ENCODE measurements around the gene KTI12. TPM values are rescaled to one million over a fixed set of nuclear protein-coding genes. Genes with fewer than 3 reads are reported as not detected.
"Not testable (repeated sequence)": the region's sequence is repeated elsewhere in the genome, so short reads cannot be mapped to it uniquely, and the experiment has no call there.

Gene KTI12
- polyA plus RNA-seq, 3 donors, result 5.9 to 6.2 (median 6.1) TPM

DNA sequence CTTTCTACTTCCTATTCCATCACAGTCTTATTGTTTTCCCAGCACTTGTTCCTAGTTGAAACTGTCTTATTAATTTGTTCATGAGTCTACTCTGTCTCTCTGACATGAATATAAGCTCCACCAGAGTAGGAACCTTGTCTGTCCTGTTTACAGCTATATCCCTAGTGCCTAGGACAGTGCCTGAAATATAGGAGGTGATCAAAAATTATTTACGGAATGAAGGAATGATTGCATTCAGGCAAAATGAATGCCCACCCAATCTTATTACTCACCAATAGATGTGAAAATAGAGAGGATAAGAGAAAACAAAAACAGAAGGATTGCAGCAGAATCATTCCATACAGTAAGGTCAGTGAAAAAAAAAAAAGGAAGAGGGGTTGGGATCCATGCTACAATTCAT lies 20.3 kb upstream of the KTI12 start:
- DNase-seq, result no peak

DNA sequence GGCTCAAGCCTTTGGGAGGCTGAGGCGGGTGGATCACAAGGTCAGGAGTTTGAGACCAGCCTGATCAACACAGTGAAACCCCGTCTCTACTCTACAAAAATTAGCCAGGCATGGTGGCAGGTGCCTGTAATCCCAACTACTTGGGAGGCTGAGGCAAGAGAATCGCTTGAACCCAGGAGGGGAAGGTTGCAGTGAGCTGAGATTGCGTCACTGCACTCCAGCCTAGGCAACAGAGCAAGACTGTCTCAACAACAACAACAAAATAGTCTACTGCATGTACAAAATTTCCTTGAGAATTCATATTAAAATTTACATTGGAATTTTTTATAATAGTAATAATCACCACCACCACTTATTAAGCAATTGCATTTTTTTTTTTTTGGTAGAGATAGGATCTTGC lies 15.7 kb upstream of the KTI12 start:
- DNase-seq, result not testable (repeated sequence)

DNA sequence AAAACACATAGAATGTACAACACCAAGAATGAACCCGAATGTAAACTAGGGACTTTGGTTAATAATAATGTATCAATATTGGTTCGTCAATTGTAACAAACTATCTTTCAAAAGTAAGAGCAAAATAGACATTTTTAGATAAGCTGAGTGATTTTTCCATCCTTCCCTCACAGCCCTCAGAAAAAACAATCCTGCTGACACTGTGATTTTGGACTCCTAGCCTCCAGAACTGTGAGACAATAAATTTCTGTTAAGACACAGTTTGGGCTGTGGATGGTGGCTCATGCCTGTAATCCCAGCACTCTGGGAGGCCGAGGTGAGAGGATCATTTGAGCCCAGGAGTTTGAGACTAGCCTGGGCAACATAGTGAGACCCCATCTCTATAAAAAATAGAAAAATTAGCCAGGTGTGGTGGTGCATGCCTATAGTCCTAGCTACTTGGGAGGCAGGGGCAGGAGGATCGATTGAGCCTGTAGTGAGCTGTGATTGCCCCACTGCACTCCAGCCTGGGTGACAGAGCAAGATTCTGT lies 12.1 kb upstream of the KTI12 start:
- not testable (repeated sequence) for DNase-seq

DNA sequence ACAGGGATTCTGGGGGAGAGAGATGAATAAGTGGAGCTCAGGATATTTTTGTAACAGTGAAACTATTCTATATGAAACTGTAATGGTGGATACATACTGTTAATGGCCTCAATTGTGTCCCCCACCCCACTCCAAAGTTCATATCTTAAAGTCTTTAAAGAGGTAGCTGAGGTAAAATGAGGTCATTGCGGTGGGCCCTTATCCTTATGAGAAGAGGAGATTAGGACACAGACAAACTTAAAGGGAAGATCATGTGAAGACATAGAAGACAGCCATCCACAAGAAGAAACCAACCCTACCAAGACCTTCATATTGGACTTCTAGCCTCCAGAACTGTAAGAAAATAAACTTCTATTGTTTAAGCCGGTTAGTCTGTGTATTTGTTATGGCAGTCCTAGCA lies 11.6 kb upstream of the KTI12 start:
- DNase-seq, result no peak

DNA sequence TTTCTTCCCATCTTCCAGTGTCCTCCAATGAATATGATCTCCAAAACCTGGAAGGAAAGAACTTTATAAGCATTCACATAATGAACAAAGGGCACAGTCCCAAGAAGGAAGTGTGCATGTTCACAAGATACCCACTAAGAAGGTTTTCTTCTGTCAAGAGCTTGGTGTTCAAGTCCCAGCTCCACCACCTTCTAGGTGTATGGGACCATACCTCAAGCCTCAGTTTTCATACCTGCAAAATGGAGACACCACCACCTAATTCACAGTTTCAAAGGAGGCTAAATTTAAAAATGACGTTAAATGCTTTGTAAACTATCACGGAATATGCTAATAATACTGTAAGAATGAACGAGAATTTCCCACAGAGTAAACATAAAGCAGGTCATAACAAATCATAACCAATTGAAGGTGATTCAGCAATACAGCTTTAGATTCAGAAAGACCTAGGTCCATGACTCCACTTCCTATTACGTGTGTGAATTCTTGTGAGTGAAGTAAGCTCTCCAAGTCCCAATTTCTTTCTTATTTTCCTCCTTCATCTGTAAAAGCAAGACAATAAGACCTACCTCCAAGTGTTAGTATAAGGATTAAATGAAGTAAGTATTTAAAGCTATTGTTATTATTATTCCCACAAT lies 8.1 kb upstream of the KTI12 start:
- no peak for DNase-seq

DNA sequence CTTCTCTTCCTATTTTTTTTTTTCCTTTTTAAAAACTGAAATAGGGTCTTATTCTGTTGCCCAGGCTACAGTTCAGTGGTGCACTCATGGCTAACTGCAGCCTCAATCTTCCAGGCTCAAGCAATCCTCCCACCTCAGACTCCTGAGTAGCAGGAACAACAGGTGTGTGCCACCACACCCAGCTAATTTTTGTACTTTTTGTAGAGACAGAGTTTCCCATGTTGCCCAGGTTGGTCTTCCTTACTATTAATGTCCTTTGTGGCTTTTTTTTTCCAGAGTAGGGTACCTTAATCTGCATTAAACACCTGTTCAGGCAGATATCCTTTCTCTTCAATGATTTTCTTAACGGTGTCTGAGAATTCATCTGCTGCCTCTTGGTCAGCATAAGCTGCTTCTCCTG lies 4.3 kb upstream of the KTI12 start:
- DNase-seq, result no peak

DNA sequence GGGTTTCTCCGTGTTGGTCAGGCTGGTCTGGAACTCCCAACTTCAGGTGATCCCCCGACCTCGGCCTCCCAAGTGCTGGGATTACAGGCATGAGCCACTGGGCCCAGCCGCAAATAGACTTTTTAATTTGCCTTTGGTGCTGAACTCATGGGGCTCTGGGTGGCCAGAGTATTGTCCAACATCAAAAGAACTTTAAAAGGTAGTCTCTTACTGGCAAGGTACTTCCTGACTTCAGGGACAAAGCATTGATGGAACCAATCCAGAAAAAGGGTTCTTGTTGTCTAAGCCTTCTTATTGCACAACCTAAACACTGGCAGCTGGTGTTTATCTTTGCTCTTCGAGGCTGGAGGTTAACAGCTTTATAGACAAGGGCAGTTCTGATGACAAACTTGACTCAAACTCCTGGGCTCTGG lies 3.8 kb upstream of the KTI12 start:
- DNase-seq, result no peak

DNA sequence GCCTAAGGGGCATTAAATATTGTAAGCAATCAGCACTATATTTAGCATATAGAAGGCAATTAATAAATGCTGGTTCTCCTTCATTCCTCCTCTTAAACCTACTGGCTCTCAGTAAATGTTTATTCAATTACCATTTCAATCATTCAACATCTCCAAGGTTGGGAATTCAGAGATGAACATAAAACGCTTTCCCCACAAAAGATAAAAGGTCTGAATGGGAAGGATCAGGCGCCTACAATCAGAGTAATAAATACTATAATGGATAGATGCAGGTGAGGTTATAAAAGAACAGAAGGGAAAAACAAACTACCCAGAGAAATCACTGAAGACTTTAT lies 407 bp upstream of the KTI12 start:
- DNase-seq, result no peak

DNA sequence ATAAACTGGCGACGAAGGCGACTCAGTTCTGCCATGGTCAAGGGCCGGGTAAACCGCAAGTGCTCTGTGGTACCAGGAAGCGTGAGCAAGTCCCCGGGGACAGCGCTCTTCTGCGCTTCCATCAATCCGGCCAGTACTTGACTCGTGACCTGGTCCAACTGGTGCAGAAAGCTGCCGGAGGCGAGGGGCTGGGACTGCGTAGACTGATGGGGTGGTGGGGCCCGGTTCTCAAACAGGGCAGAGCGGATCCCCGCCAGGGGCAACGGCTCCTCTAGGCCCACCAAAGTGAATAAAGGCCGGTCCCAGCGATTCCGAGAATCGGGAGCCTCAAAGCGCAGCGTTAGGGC lies 852 bp downstream of the KTI12 start:
- DNase-seq, result no peak

DNA sequence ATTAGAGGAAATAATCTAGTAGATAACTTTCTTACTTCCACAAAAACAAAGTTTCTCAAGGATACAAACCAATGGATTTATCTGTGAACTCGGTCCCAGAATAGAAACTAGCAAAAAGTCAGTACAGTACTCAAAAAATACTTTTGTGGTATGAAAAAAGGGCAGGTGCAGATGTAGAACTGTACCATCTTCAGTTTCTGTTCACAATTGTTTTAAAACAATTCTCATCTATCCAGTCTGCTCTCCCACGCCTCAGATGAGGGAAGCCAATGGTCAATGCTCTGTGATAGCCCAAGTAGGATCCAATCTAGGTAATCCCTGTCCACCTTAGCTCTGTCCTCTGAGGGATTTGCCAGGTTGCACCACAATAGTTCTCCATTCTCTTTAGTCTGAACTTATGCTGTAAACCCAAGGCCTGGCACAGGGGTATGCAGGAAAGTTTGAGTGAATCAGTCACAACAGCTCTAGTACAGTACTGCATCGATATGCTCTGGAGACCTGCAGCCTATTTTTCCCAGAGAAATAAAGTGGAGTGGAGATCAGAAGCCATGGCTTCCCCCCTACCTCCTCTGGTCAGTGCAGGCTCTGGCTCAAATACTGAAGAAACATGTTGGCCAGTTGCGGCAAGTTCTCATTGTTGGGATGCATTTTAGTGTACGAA lies 1.4 kb downstream of the KTI12 start:
- DNase-seq, result no peak

DNA sequence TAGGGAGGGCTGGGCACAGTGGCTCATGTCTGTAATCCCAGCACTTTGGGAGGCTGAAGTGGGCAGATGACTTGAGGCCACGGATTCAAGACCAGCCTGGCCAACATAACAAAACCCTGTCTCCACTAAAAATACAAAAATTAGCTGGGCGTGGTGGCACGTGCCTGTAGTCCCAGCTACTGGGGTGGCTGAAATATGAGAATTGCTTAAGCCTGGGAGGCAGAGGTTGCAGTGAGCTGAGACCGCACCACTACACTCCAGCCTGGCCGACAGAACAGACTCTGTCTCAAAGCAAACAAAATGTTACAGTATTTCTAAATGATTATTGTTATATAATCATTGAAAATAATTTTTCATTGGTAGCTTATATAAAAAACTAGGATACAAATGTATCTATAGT lies 4.8 kb downstream of the KTI12 start:
- not testable (repeated sequence) for DNase-seq

DNA sequence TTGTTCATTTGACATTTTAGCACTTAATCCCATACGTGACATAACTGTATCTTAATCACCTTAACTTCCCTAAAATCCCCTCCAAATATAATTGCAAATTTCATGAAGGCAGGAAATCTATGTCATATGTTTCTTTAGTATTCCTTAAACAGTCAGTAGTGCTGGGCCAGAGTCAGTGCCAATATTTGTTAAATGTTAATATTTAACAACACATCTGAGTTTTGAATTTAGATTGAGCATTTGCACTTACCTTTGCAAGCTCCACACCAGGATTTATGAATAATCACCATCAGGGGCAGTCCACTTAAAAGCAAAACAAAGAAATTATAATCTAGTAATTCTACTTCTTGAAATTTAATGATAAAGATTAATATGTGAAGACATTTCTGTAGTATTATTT lies 5.3 kb downstream of the KTI12 start:
- no peak for DNase-seq

DNA sequence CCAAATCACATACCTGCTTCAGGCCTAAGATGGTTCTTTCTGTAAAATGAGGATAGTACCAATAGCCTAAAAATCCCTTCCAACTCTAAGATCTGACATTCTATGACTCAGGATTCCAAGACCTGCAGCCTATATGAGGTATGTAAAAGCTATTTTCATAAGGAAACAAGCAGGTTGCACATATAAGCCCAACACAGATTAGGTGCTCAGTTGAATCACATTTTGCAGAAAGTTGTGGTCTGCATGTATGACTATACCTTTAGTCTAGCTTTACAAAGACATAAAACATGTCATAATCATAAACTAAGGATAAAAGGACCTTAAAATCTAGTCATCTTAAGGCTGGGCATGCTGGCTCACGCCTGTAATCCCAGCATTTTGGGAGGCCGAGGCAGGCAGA lies 7.3 kb downstream of the KTI12 start:
- no peak for DNase-seq

DNA sequence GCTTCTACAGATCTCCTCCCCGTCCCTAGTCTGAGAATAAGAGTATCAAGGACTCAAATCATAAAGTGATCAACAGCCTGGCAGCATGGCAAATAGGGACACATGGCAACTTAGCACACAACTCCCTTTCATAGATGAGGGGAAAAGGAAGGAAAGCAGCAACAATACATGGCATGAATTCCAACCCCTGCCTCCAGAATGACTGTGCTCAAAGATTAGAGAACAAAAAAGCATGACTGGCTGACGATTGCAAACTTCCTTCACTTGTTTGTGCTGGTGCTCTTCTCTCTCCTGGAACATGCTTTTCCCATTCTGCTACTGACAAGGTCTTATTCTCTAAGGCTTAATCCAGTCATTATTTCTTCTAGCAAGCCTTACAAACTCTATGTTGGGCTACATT lies 11.5 kb downstream of the KTI12 start:
- no peak for DNase-seq

DNA sequence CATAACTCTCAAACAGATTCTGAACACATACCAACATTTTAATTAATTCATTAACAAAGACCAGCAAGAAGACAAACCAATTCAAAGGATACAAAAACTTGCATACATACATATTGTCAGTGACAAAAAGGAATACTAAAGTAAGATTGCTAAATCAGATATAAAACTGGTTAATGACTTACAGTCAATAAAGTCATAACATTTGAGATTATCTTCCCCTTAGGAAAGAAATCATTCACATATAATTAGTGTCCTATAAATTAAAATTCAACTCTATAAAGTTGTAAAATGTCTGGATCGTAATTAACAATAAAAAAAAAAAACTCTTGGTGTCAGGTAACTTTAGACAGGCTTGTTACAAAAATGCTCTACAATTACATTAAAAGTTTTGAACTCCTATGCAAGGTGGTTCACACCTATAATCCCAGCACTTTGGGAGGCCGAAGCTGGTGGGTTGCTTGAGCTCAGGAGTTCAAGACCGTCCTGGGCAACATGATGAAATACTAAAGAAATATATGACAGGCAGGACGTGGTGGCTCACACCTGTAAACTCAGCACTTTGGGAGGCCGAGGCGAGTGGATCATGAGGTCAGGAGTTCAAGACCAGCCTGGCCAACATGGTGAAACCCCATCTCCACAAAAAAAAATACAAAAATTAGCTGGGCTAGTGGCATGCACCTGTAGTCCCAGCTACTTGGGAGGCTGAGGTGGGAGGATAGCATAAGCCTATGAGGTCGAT lies 25.4 kb downstream of the KTI12 start:
- no peak for DNase-seq

DNA sequence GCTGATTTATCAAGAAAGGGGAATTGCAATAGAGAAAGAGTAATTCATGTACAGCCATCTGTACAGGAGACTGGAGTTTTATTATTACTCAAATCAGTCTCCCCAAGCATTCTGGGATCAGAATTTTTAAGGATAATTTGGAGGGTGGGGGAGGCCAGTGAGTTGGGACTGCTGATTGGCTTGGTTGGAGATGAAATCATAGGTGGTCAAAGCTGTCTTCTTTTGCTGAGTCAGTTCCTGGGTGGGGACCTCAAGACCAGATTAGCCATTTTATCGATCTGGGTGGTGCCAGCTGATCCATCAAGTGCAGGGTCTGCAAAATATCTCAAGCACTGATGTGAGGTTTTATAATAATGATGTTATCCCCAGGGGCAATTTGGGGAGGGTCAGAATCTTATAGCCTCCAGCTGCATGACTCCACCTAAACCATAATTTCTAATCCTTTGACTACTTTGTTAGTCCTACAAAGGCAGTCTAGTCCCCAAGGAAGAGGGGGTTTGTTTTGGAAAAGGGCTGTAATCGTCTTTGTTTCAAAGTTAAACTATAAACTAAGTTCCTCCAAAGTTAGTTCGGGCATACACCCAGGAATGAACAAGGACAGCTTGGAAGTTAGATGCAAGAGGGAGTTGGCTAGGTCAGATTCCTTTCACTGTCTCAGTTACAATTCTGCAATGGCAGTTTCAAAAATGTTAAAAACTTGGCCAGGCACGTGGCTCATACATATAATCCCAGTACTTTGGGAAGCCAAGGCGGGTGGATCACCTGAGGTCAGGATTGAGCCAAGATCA lies 26.2 kb downstream of the KTI12 start:
- no peak for DNase-seq

DNA sequence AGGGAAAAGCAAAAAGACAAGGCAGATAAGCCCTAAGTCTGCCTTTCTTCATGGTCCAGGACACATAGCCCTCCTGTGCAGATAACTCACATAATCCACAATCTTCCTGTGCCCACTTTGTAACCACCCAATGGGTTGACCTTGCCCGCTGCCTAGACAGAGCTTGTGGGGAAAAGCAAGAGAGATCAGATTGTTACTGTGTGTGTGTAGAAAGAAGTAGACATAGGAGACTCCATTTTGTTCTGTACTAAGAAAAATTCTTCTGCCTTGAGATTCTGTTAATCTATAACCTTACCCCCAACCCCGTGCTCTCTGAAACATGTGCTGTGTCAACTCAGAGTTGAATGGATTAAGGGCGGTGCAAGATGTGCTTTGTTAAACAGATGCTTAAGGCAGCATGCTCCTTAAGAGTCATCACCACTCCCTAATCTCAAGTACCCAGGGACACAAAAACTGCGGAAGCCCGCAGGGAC lies 27.5 kb downstream of the KTI12 start:
- not testable (repeated sequence) for DNase-seq

DNA sequence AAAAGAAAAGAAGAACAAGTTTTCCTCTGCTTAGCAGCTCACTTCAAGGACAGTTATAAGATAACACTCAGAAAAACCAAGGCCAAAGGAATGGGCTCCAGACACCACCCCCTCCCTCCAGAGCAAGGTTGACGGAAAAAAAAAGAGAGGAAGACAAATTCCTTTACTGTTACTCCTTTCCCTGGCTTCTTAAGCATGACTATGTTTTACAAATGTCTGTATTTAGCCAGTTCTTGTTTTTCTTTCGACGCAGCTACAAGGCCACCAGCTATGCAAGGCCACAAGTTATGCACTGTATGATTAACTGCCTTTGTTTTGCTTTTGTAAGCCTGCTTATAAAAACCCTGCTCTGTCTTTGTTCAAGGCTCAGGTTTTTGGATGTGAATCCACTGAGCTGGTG lies 28.1 kb downstream of the KTI12 start:
- DNase-seq, result not testable (repeated sequence)

DNA sequence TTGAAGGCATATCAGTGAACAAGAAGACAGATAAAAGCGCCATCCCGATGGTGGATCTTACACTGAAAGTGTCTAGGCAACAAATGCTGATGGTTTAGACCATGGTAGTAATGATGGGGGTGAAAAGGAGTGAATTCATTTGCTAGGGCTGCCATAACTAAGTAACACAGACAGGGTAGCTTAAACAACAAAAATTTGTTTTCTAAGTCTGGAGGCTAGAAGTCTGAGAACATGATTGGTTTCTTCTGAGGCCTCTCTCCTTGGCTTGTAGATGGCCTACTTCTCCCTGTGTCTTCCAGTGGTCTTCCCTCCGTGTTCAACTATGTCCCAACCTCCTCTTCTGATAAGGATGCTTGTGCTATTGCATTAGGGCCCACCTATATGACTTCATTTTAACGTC lies 29.7 kb downstream of the KTI12 start:
- no peak for DNase-seq

DNA sequence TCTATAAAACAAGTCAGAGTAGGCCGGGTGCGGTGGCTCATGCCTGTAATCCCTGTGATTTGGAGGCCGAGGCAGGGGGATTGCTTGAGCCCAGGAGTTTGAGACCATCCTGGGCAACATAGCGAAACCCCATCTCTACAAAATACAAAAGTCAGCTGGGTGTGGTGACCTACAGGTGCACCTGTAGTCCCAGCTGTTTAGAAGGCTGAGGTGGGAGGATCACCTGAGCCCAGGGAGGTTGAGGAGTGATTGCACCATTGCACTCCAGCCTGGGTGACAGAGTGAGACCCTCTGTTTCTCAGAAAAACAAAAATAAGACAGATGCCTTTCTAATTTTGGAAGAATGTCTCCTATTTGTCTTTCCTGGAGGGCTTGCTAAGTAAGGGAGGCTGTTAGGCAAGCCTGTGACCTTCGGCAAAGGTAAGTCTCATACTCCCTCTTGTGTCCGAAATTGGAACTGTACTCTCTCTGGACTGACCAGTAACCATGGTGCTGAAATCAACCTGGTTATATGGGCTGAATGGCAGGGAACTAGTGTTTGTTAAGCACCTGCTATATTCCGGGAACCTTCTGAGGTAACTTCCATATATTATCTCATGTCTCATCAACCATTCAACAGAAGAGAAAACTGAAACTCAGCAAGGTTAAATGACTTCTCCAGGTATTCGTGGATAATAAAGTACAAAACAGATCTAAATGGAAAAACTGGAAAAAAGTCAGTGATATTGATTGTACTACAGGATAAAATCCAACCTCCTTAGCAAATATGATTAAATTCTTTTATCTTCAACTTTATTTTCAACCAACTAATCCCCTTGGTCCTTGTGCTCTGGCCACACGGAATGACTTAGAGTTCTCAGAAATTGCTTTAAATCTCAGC lies 31.3 kb downstream of the KTI12 start:
- DNase-seq, result peak; percentile 86

DNA sequence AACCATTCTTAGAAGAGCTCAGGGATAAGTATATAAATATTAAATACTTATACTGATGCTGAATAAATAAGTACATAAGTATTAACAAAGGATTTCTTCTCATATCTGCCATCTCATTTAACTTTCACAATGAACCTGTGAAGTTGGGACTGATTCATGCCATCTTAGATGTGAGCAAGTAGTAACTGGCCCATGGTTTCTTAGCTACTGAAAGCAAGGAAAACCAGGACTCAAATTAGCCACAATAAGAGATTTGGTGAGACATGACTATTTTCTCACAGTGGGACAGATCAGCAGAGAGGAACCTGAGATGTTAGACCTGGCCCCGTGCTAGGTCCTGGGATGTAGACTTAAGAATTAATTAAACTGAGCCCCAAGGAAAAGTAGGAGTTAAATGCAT lies 34.9 kb downstream of the KTI12 start:
- no peak for DNase-seq

Data from renal pelvis (tissue), 4 donors.